ENCODE results near the gene PODNL1.

DNA sequence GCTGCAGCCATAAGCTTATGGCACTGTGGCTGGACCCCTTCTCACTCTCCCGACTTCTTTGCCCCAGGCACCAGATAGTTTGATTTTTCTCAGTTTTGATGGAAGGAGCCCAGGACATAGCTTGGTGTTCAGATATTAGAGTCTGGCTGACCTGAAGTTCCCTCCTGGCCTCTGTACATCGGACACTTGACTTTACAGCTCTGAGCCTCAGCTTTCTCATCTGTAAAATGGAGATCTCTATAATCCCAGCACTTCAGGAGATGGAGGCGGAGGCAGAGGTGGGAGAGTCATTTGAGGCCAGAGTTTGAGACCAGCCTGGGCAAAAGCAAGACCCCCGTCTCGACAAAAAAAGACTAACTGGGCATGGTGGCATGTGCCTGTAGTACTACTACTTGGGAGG is 31.3 kb downstream of the PODNL1 start:
- TF ChIP-seq ZNF677 (tag by site-specific recombination; IDR thresholded peaks at IDR 0.05) (no peak), REPIN1 (tag by site-specific recombination; IDR thresholded peaks at IDR 0.05; ENCODE audit: low read depth) (no peak), ZNF174 (tag by site-specific recombination; IDR thresholded peaks at IDR 0.05) (no peak), ZNF501 (tag by site-specific recombination; IDR thresholded peaks at IDR 0.05) (no peak), ZNF274 (IDR thresholded peaks at IDR 0.05; ENCODE audit: low read length) (no peak), ZNF274 (tag by site-specific recombination; IDR thresholded peaks at IDR 0.05; ENCODE audit: borderline replicate concordance) (no peak), OSR2 (tag by site-specific recombination; IDR thresholded peaks at IDR 0.05) (no peak), ZBTB44 (tag by site-specific recombination; IDR thresholded peaks at IDR 0.05) (no peak), ZNF701 (tag by site-specific recombination; IDR thresholded peaks at IDR 0.05) (no peak), ZNF423 (tag by site-specific recombination; IDR thresholded peaks at IDR 0.05) (no peak), ZSCAN30 (tag by site-specific recombination; IDR thresholded peaks at IDR 0.05) (no peak), REST (tag by site-specific recombination; IDR thresholded peaks at IDR 0.05) (no peak)
- TF ChIP-seq, protein P1, sequence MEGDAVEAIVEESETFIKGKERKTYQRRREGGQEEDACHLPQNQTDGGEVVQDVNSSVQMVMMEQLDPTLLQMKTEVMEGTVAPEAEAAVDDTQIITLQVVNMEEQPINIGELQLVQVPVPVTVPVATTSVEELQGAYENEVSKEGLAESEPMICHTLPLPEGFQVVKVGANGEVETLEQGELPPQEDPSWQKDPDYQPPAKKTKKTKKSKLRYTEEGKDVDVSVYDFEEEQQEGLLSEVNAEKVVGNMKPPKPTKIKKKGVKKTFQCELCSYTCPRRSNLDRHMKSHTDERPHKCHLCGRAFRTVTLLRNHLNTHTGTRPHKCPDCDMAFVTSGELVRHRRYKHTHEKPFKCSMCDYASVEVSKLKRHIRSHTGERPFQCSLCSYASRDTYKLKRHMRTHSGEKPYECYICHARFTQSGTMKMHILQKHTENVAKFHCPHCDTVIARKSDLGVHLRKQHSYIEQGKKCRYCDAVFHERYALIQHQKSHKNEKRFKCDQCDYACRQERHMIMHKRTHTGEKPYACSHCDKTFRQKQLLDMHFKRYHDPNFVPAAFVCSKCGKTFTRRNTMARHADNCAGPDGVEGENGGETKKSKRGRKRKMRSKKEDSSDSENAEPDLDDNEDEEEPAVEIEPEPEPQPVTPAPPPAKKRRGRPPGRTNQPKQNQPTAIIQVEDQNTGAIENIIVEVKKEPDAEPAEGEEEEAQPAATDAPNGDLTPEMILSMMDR (tag by site-specific recombination; IDR thresholded peaks at IDR 0.05), result no peak

All from HEK293 (cell line).